ENCODE results near the gene FBXO40. TPM values are rescaled to one million over a fixed set of nuclear protein-coding genes. Genes with fewer than 3 reads are reported as not detected.

Gene FBXO40
- total and polyA plus RNA-seq, 4 donors = 0.05 to 0.08 TPM; not detected in 2

DNA sequence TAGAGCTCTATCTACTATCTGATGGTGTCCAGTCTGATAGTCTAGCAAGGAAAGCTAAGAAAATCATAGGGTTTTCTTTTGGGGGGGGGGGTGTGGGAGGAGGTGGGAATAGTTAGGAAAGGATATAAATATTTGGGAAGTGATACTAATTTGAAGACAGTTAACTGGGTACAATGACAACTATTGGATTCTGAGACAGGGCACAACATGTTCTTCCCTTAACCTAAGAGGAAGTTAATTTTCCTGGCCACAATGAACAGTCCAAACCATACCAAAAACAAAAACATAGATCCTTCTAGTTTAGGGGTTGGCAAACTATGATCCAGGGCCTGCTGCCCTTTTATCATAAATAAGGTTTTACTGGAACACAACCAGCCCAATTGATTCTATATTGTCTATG, 77.5 kb downstream of the FBXO40 start:
- Histone ChIP-seq H3K4me1 (ENCODE audit: control insufficient read depth in 4 of 4, insufficient read depth in 4 of 4, low read length in 3 of 4) (no peaks in the 10 kb centered on the region), H3K27ac (ENCODE audit: low read depth in 1 of 2, low read length in 2 of 2) (no peak overlapping the region), H3K9me3 (ENCODE audit: control insufficient read depth in 4 of 4, low read length in 3 of 4) (no peaks in the 10 kb centered on the region), H3K9ac (ENCODE audit: low read depth in 1 of 2, low read length in 2 of 2) (no peak overlapping the region), H3K4me3 (ENCODE audit: low read depth in 1 of 3, low read length in 3 of 3) (no peak overlapping the region), H3K27me3 (ENCODE audit: control insufficient read depth in 4 of 4, insufficient read depth in 4 of 4, low read length in 3 of 4) (no peaks in the 10 kb centered on the region), H3K36me3 (ENCODE audit: control insufficient read depth in 4 of 4, insufficient read depth in 3 of 4, low read depth in 1 of 4, low read length in 3 of 4) (peaks cover 4 to 72% (median 52%) of the 10 kb centered on the region in 4 donors)
- no peak for TF ChIP-seq HNF4G (IDR thresholded peaks at IDR 0.05)
- no peak for TF ChIP-seq RAD21 (IDR thresholded peaks at IDR 0.05)
- TF ChIP-seq HNF4A (conservative IDR thresholded peaks at IDR 0.05) = no peak
- TF ChIP-seq, protein P1, sequence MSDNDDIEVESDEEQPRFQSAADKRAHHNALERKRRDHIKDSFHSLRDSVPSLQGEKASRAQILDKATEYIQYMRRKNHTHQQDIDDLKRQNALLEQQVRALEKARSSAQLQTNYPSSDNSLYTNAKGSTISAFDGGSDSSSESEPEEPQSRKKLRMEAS (IDR thresholded peaks at IDR 0.05) = no peak
- TF ChIP-seq EGR1 (IDR thresholded peaks at IDR 0.05; ENCODE audit: low read depth in 2 of 2) = no peak
- TF ChIP-seq JUND (IDR thresholded peaks at IDR 0.05) = no peak
- TF ChIP-seq TAF1 (conservative IDR thresholded peaks at IDR 0.05) = no peak
- no peak for TF ChIP-seq FOXA1 (IDR thresholded peaks at IDR 0.05)
- no peak for TF ChIP-seq YY1 (IDR thresholded peaks at IDR 0.05)
- TF ChIP-seq, protein P2, sequence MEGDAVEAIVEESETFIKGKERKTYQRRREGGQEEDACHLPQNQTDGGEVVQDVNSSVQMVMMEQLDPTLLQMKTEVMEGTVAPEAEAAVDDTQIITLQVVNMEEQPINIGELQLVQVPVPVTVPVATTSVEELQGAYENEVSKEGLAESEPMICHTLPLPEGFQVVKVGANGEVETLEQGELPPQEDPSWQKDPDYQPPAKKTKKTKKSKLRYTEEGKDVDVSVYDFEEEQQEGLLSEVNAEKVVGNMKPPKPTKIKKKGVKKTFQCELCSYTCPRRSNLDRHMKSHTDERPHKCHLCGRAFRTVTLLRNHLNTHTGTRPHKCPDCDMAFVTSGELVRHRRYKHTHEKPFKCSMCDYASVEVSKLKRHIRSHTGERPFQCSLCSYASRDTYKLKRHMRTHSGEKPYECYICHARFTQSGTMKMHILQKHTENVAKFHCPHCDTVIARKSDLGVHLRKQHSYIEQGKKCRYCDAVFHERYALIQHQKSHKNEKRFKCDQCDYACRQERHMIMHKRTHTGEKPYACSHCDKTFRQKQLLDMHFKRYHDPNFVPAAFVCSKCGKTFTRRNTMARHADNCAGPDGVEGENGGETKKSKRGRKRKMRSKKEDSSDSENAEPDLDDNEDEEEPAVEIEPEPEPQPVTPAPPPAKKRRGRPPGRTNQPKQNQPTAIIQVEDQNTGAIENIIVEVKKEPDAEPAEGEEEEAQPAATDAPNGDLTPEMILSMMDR (IDR thresholded peaks at IDR 0.05; ENCODE audit: low read depth, low read length, missing input control) = no peak
- no peak for TF ChIP-seq SP1 (IDR thresholded peaks at IDR 0.05)
- TF ChIP-seq, protein P3, sequence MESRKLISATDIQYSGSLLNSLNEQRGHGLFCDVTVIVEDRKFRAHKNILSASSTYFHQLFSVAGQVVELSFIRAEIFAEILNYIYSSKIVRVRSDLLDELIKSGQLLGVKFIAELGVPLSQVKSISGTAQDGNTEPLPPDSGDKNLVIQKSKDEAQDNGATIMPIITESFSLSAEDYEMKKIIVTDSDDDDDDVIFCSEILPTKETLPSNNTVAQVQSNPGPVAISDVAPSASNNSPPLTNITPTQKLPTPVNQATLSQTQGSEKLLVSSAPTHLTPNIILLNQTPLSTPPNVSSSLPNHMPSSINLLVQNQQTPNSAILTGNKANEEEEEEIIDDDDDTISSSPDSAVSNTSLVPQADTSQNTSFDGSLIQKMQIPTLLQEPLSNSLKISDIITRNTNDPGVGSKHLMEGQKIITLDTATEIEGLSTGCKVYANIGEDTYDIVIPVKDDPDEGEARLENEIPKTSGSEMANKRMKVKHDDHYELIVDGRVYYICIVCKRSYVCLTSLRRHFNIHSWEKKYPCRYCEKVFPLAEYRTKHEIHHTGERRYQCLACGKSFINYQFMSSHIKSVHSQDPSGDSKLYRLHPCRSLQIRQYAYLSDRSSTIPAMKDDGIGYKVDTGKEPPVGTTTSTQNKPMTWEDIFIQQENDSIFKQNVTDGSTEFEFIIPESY (IDR thresholded peaks at IDR 0.05) = no peak
- no peak for TF ChIP-seq NR2F2 (IDR thresholded peaks at IDR 0.05)
- TF ChIP-seq, protein P4, sequence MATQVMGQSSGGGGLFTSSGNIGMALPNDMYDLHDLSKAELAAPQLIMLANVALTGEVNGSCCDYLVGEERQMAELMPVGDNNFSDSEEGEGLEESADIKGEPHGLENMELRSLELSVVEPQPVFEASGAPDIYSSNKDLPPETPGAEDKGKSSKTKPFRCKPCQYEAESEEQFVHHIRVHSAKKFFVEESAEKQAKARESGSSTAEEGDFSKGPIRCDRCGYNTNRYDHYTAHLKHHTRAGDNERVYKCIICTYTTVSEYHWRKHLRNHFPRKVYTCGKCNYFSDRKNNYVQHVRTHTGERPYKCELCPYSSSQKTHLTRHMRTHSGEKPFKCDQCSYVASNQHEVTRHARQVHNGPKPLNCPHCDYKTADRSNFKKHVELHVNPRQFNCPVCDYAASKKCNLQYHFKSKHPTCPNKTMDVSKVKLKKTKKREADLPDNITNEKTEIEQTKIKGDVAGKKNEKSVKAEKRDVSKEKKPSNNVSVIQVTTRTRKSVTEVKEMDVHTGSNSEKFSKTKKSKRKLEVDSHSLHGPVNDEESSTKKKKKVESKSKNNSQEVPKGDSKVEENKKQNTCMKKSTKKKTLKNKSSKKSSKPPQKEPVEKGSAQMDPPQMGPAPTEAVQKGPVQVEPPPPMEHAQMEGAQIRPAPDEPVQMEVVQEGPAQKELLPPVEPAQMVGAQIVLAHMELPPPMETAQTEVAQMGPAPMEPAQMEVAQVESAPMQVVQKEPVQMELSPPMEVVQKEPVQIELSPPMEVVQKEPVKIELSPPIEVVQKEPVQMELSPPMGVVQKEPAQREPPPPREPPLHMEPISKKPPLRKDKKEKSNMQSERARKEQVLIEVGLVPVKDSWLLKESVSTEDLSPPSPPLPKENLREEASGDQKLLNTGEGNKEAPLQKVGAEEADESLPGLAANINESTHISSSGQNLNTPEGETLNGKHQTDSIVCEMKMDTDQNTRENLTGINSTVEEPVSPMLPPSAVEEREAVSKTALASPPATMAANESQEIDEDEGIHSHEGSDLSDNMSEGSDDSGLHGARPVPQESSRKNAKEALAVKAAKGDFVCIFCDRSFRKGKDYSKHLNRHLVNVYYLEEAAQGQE (IDR thresholded peaks at IDR 0.05) = no peak
- TF ChIP-seq RXRA (IDR thresholded peaks at IDR 0.05) = no peak
- TF ChIP-seq FOXA2 (IDR thresholded peaks at IDR 0.05) = no peak
- TF ChIP-seq, protein P5, sequence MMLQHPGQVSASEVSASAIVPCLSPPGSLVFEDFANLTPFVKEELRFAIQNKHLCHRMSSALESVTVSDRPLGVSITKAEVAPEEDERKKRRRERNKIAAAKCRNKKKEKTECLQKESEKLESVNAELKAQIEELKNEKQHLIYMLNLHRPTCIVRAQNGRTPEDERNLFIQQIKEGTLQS (IDR thresholded peaks at IDR 0.05) = no peak
- no peak for DNase-seq (ENCODE audit: low spot score)

DNA sequence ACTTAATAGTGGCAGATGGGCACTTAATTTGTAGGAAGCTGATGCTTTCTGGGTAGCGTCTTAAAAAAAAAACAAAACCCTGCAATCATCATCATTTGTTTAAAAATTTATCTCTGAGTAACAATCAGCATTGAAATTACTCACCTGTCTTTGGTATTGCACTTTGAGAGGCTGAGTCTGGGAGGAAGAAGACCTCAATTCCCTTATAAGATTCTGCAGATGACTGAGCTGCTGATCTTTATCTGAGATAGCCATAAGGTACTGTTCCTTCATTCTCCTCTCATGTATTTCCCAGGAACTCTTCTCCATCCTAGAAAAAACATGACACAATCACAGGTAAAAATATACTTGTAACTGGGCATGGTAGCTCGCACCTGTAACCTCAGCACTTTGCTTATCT, 84.0 kb downstream of the FBXO40 start:
- no peaks in the 10 kb centered on the region for H3K9me3 ChIP-seq (ENCODE audit: control insufficient read depth in 4 of 4, low read length in 3 of 4)
- no peak overlapping the region for H3K4me3 ChIP-seq (ENCODE audit: low read depth in 1 of 3, low read length in 3 of 3)
- TF ChIP-seq FOXA1 (IDR thresholded peaks at IDR 0.05) (no peak), HNF4G (IDR thresholded peaks at IDR 0.05) (no peak), JUND (IDR thresholded peaks at IDR 0.05) (no peak), SP1 (IDR thresholded peaks at IDR 0.05) (no peak), EGR1 (IDR thresholded peaks at IDR 0.05; ENCODE audit: low read depth in 2 of 2) (no peak), HNF4A (conservative IDR thresholded peaks at IDR 0.05) (no peak), FOXA2 (IDR thresholded peaks at IDR 0.05) (no peak), NR2F2 (IDR thresholded peaks at IDR 0.05) (no peak)
- TF ChIP-seq, protein P2 (IDR thresholded peaks at IDR 0.05; ENCODE audit: low read depth, low read length, missing input control) = no peak
- TF ChIP-seq, protein P4 (IDR thresholded peaks at IDR 0.05) = no peak
- TF ChIP-seq, protein P5 (IDR thresholded peaks at IDR 0.05) = no peak
- H3K4me1 ChIP-seq (ENCODE audit: control insufficient read depth in 4 of 4, insufficient read depth in 4 of 4, low read length in 3 of 4) = no peaks in the 10 kb centered on the region
- H3K36me3 ChIP-seq (ENCODE audit: control insufficient read depth in 4 of 4, insufficient read depth in 3 of 4, low read depth in 1 of 4, low read length in 3 of 4) = peaks cover 8 to 72% (median 61%) of the 10 kb centered on the region in 4 donors
- H3K27ac ChIP-seq (ENCODE audit: low read depth in 1 of 2, low read length in 2 of 2) = no peak overlapping the region
- no peaks in the 10 kb centered on the region for H3K27me3 ChIP-seq (ENCODE audit: control insufficient read depth in 4 of 4, insufficient read depth in 4 of 4, low read length in 3 of 4)
- WGBS = 99% methylated on average over 2 of the region's 2 CpGs
- no peak overlapping the region for H3K9ac ChIP-seq (ENCODE audit: low read depth in 1 of 2, low read length in 2 of 2)
- no peak for DNase-seq (ENCODE audit: low spot score)
